Left forelimb (tissue), 1 donor: ENCODE results near the gene UGT1A8.

ENCODE experiments used
- DNase-seq: peaks from one replicate; pipeline ENCODE4 v3.0.0-alpha.2; 2018; ENCODE audit warnings: low spot score

UGT1A8 gene

GRCh38 chr2:233764761-233765160, 147.3 kb downstream of the UGT1A8 start:
- no peak for DNase-seq

GRCh38 chr2:233766416-233766815, 149.0 kb downstream of the UGT1A8 start:
- no peak for DNase-seq

- no peak for DNase-seq
Measured at GRCh38 chr2:233768076-233768475, 150.6 kb downstream of the UGT1A8 start.

- DNase-seq = no peak
Measured at GRCh38 chr2:233769260-233769659, 151.8 kb downstream of the UGT1A8 start.

- DNase-seq = no peak
Measured at GRCh38 chr2:233772153-233772552, 154.7 kb downstream of the UGT1A8 start.

- DNase-seq = no peak
Measured at GRCh38 chr2:233772583-233772982, 155.2 kb downstream of the UGT1A8 start.

- DNase-seq = no peak
Measured at GRCh38 chr2:233773854-233774253, 156.4 kb downstream of the UGT1A8 start.

- DNase-seq = no peak
Measured at GRCh38 chr2:233775414-233775813, 158.0 kb downstream of the UGT1A8 start.

GRCh38 chr2:233778030-233778429, 160.6 kb downstream of the UGT1A8 start, which contains the start of gene MROH2A:
Gene MROH2A (plus strand): TSS chr2:233778330. CDS start chr2:233779359, 1,029 bp downstream.
- DNase-seq = no peak

- DNase-seq = no peak
Measured at GRCh38 chr2:233779722-233780121, 162.3 kb downstream of the UGT1A8 start.

- DNase-seq = no peak
Measured at GRCh38 chr2:233780771-233781170, 163.3 kb downstream of the UGT1A8 start.

GRCh38 chr2:233789554-233789953, 172.1 kb downstream of the UGT1A8 start:
- no peak for DNase-seq

- no peak for DNase-seq
Measured at GRCh38 chr2:233791151-233791882, 173.9 kb downstream of the UGT1A8 start.

- DNase-seq = no peak
Measured at GRCh38 chr2:233791883-233792329, 174.5 kb downstream of the UGT1A8 start.

- no peak for DNase-seq
Measured at GRCh38 chr2:233792720-233793119, 175.3 kb downstream of the UGT1A8 start.

- DNase-seq = no peak
Measured at GRCh38 chr2:233793465-233794127, 176.2 kb downstream of the UGT1A8 start.

- no peak for DNase-seq
Measured at GRCh38 chr2:233794128-233794658, 176.8 kb downstream of the UGT1A8 start.

GRCh38 chr2:233795735-233796171, 178.3 kb downstream of the UGT1A8 start:
- no peak for DNase-seq

- DNase-seq = no peak
Measured at GRCh38 chr2:233796254-233796653, 178.8 kb downstream of the UGT1A8 start.

GRCh38 chr2:233798335-233799086, 181.1 kb downstream of the UGT1A8 start:
- DNase-seq = peak; percentile 49

GRCh38 chr2:233799087-233799665, 181.7 kb downstream of the UGT1A8 start:
- peak; percentile 34 for DNase-seq

GRCh38 chr2:233799716-233800115, 182.3 kb downstream of the UGT1A8 start:
- DNase-seq = no peak
